HepG2 (cell line): ENCODE data around the gene TCERG1. TPM values are rescaled to one million over a fixed set of nuclear protein-coding genes. Genes with fewer than 3 reads are reported as not detected.

ENCODE experiments used
- ATAC-seq: fragments of 200-7000 bp; cut with Tn5 transposase; 3 replicates; pipeline ENCODE4 v1.9.1; 2020; ENCODE audit warnings: mild to moderate bottlenecking, moderate library complexity
- BruUV-seq: library from RNA; stranded (reverse); fragments of 400-500 nt; replicated peaks from 2 replicates; lab custom pipeline; 2021; lab: Mats Ljungman, UMichigan
- CTCF ChIA-PET: fragments of 300-600 bp; formaldehyde crosslinking; extraction: SDS; loops from one replicate; lab custom pipeline; 2021; ENCODE audit warnings: low total read pairs, inconsistent platforms, low intra/inter-chr PET ratio; lab: Yijun Ruan, JAX
- POLR2A ChIA-PET: fragments of 350-600 bp; sonication (Branson Sonifier 250); formaldehyde crosslinking; loops from one replicate; lab custom pipeline; 2020; ENCODE audit warnings: antibody characterized with exemption, inconsistent platforms; lab: Yijun Ruan, JAX
- DNase-seq: peaks from one replicate; pipeline ENCODE4 v3.0.0-alpha.2; 2015; ENCODE audit warnings: low spot score
- FAIRE-seq: peaks from 3 replicates; lab custom pipeline; 2011; peaks lifted over from hg19 to GRCh38; lab: Jason Lieb, UNC
- H2AFZ ChIP-seq: one replicate; pipeline ENCODE4 v1.6.1; 2011; ENCODE audit warnings: low read length, inconsistent platforms
- H3K27ac ChIP-seq: fragments of 300-600 bp; 3 replicates; pipeline ENCODE4 v1.8.0; 2011; ENCODE audit warnings: mixed run types, mild to moderate bottlenecking, mixed read lengths, low read length, inconsistent platforms; ENCODE audit not compliant: insufficient read depth; ENCODE audit errors: extremely low read length
- H3K27me3 ChIP-seq, 2 experiments: fragments of 200-600 bp in 1 of 2; 2 replicates in 1 of 2; 3 replicates in 1 of 2; pipeline versions ENCODE4 v1.6.0 to v1.8.0; 2011; ENCODE audit warnings: low read length in 2 of 2, mild to moderate bottlenecking in 2 of 2, moderate library complexity in 2 of 2, inconsistent platforms in 1 of 2; ENCODE audit not compliant: insufficient read depth in 2 of 2, control insufficient read depth in 1 of 2
- H3K36me3 ChIP-seq, 2 experiments: fragments of 200-600 bp in 1 of 2; replicated peaks in 1 of 2; 2 replicates in 1 of 2; 3 replicates in 1 of 2; pipeline versions ENCODE4 v1.5.1 to v1.8.0; 2011; ENCODE audit warnings: low read length in 2 of 2, inconsistent platforms in 1 of 2; ENCODE audit not compliant: insufficient read depth in 2 of 2, control insufficient read depth in 1 of 2
- H3K4me1 ChIP-seq: 2 replicates; pipeline ENCODE4 v1.5.1; 2012; ENCODE audit warnings: low read length, inconsistent platforms; ENCODE audit not compliant: insufficient read depth
- H3K4me2 ChIP-seq: 2 replicates; pipeline ENCODE4 v1.6.0; 2011; ENCODE audit warnings: low read depth, low read length, inconsistent platforms
- H3K4me3 ChIP-seq, 3 experiments: fragments of 200-600 bp in 1 of 3; sonication (generic), shearing (Covaris generic) in 1 of 3; replicated peaks in 1 of 3; 2 replicates each; pipeline ENCODE4 v1.5.1; 2011 to 2016; ENCODE audit warnings: low read length in 3 of 3, inconsistent platforms in 2 of 3, low read depth in 2 of 3, mild to moderate bottlenecking in 2 of 3, control low read depth in 1 of 3, mixed read lengths in 1 of 3; ENCODE audit not compliant: insufficient read depth in 1 of 3
- H3K79me2 ChIP-seq: one replicate; pipeline ENCODE4 v1.6.1; 2011; ENCODE audit warnings: low read length, inconsistent platforms; ENCODE audit not compliant: insufficient read depth
- H3K9ac ChIP-seq: 2 replicates; pipeline ENCODE4 v1.6.0; 2011; ENCODE audit warnings: mild to moderate bottlenecking, low read depth, low read length, inconsistent platforms; ENCODE audit not compliant: insufficient read depth
- H3K9me3 ChIP-seq: 2 replicates; pipeline ENCODE4 v1.5.1; 2012; ENCODE audit warnings: mild to moderate bottlenecking, low read length
- H4K20me1 ChIP-seq: 2 replicates; pipeline ENCODE4 v1.6.0; 2011; ENCODE audit warnings: inconsistent platforms, mild to moderate bottlenecking, low read length, moderate library complexity; ENCODE audit not compliant: insufficient read depth
- DNMT3B ChIP-seq: conservative IDR thresholded peaks from 2 replicates; pipeline ENCODE4 v1.6.1; 2016; ENCODE audit warnings: missing biosample characterization, control low read depth
- ELF1 ChIP-seq: sonication (generic); formaldehyde crosslinking; IDR thresholded peaks from 2 replicates; pipeline ENCODE4 v1.4.0; 2020; ENCODE audit warnings: missing genetic modification reagents
- HMG20A ChIP-seq: IDR thresholded peaks from 2 replicates; pipeline ENCODE4 v1.6.1; 2016; ENCODE audit warnings: borderline replicate concordance
- MATR3 ChIP-seq: sonication (generic); formaldehyde crosslinking; IDR thresholded peaks from 2 replicates; pipeline ENCODE4 v1.4.0; 2020; ENCODE audit warnings: missing genetic modification reagents
- SALL1 ChIP-seq: sonication (generic); formaldehyde crosslinking; IDR thresholded peaks from 2 replicates; pipeline ENCODE4 v1.8.0; 2022; ENCODE audit warnings: mild to moderate bottlenecking, missing genetic modification reagents
- SIN3A ChIP-seq: IDR thresholded peaks from 2 replicates; pipeline ENCODE4 v1.6.1; 2011; ENCODE audit warnings: low read depth, mild to moderate bottlenecking, control low read depth, low read length, borderline replicate concordance
- TRIM24 ChIP-seq: sonication (generic); formaldehyde crosslinking; IDR thresholded peaks from 2 replicates; pipeline ENCODE4 v1.8.0; 2022; ENCODE audit warnings: mild to moderate bottlenecking, missing genetic modification reagents
- ZFP36 ChIP-seq: fragments of 150-350 bp; IDR thresholded peaks from 2 replicates; pipeline ENCODE4 v1.6.1; 2018; ENCODE audit warnings: borderline replicate concordance, low read length, low read depth; ENCODE audit not compliant: partially characterized antibody
- ZNF703 ChIP-seq: sonication (generic); formaldehyde crosslinking; IDR thresholded peaks from 2 replicates; pipeline ENCODE4 v1.5.1; 2020; ENCODE audit warnings: missing genetic modification reagents, mild to moderate bottlenecking, moderate library complexity, borderline replicate concordance
- whole genome bisulfite sequencing: methylation state at CpG from one replicate; pipeline ENCODE4 v1.1.6; 2017; ENCODE audit warnings: low lambda C conversion rate; 5-methylcytosine and 5-hydroxymethylcytosine counted together
- in situ Hi-C: cut with HindIII; loops from 2 replicates; pipeline ENCODE4 v1.10.0; 2017; ENCODE audit warnings: low pct_unique_long_range_greater_than_20kb; ENCODE audit not compliant: extremely low pct_ligation_motif_present
- intact Hi-C: fragments of 100-400 bp; cut with micrococcal nuclease; formaldehyde crosslinking; loops from one replicate; pipeline ENCODE4 v1.10.0; 2022; ENCODE audit not compliant: unreplicated experiment
- polyA plus RNA-seq, 8 experiments: library from polyadenylated mRNA; depleted of rRNA in 3 of 8; stranded (reverse) in 7 of 8; unstranded in 1 of 8; fragments of >200 nt; fragmentation: Illumina TruSeq in 4 of 8; extraction: Trizol in 4 of 8; gene quantifications; 2 replicates each; pipeline versions ENCODE4 v1.2.1 to v1.2.3, GENCODE V29; 2011 to 2016; ENCODE audit warnings: low read depth in 4 of 8, missing spikeins in 1 of 8, mixed read lengths in 1 of 8; ENCODE audit not compliant: insufficient read depth in 1 of 8
- total RNA-seq, 5 experiments: library from RNA; depleted of rRNA; stranded (reverse); fragments of >200 nt; fragmentation: Illumina TruSeq; extraction: Trizol; gene quantifications; 2 replicates each; pipeline ENCODE4 v1.2.3, GENCODE V29; 2016; ENCODE audit warnings: low read depth in 1 of 5
- TF ChIP-seq, protein P1 (sequence below): sonication (generic); formaldehyde crosslinking; IDR thresholded peaks from 2 replicates; pipeline ENCODE4 v1.4.0; 2020; ENCODE audit warnings: missing genetic modification reagents
- TF ChIP-seq, protein P2 (sequence below): sonication (generic); formaldehyde crosslinking; IDR thresholded peaks from 2 replicates; pipeline ENCODE4 v1.4.0; 2020; ENCODE audit warnings: mild to moderate bottlenecking, missing genetic modification reagents

TCERG1 gene
- total and polyA plus RNA-seq, 2 of the 13 experiments (the other 11 are each of a cell fraction or from before 2014, with no cell fraction given), result 71.7 to 86.6 TPM

DNA sequence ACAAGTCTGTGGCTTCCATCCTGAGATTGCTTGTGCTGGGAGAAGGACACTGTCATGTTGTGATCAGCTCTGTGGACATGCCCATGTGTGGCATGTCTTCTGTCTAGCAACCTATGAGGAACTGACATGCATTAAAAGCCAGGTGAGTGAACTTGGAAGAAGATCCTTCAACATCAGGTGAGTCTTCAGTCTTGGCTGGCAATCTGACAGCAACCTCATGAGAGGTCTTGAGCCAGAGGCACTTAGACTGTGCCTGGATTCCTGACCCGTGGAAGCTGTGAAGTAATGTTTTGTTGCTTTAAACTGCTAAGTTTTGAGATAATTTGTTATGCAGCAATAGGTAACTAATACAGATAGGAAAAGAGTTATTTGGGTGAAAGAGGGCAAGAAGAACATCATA lies 6.8 kb upstream of the TCERG1 start (continued):
- TF ChIP-seq, protein P1, sequence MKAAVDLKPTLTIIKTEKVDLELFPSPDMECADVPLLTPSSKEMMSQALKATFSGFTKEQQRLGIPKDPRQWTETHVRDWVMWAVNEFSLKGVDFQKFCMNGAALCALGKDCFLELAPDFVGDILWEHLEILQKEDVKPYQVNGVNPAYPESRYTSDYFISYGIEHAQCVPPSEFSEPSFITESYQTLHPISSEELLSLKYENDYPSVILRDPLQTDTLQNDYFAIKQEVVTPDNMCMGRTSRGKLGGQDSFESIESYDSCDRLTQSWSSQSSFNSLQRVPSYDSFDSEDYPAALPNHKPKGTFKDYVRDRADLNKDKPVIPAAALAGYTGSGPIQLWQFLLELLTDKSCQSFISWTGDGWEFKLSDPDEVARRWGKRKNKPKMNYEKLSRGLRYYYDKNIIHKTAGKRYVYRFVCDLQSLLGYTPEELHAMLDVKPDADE, result no peak
- TF ChIP-seq, protein P2, sequence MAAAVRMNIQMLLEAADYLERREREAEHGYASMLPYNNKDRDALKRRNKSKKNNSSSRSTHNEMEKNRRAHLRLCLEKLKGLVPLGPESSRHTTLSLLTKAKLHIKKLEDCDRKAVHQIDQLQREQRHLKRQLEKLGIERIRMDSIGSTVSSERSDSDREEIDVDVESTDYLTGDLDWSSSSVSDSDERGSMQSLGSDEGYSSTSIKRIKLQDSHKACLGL (CRISPR knock-in tag), result no peak
- no peak for TF ChIP-seq MATR3 (CRISPR knock-in tag)
- TF ChIP-seq ZFP36, result no peak
- no peak for TF ChIP-seq DNMT3B (CRISPR knock-in tag)
- no peak for TF ChIP-seq HMG20A (CRISPR knock-in tag)
- TF ChIP-seq ZNF703, result no peak

DNA sequence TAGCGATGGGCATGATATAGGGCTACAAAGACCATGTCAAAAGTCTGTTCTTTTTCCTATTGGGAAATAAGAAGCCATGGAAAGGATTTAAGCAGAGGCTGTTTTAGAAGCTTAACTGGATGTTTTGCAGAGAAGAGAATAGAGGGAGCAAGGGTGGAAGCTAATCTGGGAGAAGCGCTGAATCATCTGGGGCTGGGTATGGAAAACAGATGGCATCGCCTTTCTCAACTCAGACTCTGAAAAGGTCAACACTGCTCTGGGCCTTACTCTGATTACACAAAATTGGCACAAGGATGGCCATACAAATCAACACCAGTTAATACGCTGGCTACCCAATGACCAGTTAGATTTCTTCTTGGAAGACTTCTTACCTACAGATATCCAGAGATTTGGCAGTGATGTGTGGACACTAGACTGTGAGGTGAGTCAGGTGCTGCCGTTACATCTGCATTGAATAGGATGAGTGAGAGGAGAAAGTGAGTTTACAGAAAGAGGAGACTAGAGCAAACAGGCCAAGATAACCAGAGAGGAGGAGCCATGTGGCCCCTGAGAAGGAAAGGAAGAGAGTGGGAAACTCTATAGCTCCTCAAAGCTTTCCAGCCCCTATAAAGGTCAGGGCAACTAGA lies 6.2 kb upstream of the TCERG1 start:
- FAIRE-seq (no peak), ATAC-seq (no peak)
- H3K4me2 ChIP-seq, result no peak overlapping the region
- 38% methylated on average over 5 of the region's 5 CpGs for WGBS
- H3K9me3 ChIP-seq, result no peaks in the 10 kb centered on the region
- no peak overlapping the region for H3K4me3 ChIP-seq
- H3K27ac ChIP-seq, result no peak overlapping the region
- POLR2A ChIA-PET, result no interaction called here
- H3K4me1 ChIP-seq, result peaks cover 8% of the 10 kb centered on the region; the same call in 1 of the 2 replicates
- BruUV-seq, result no TSS peak
- no peak for TF ChIP-seq SIN3A
- no peak for TF ChIP-seq TRIM24 (CRISPR knock-in tag)
- no peak for TF ChIP-seq SALL1 (CRISPR knock-in tag)
- TF ChIP-seq ELF1, result no peak
- TF ChIP-seq, all 625 proteins: peak for 0
- H3K9ac ChIP-seq, result no peak overlapping the region
- no peak overlapping the region for H2AFZ ChIP-seq
- DNase-seq, result no peak
- no peaks in the 10 kb centered on the region for H4K20me1 ChIP-seq
- no peaks in the 10 kb centered on the region for H3K36me3 ChIP-seq
- peaks cover 0 to 3% of the 10 kb centered on the region in 2 experiments; a peak in 2 of 5 replicates for H3K27me3 ChIP-seq
- CTCF ChIA-PET, result no interaction called here
- intact Hi-C loops, result no loop called here
- in situ Hi-C loops, result loop anchor here (25.0 kb wide), 1 partner anchor 304 kb away; no protein-coding TSS in a partner anchor
- H3K79me2 ChIP-seq, result no peaks in the 10 kb centered on the region
